ENCODE results near the gene DPY19L3.

GRCh38 chr19:32358321-32358720 lies 47.2 kb upstream of the DPY19L3 start:
- TF ChIP-seq, protein P1, sequence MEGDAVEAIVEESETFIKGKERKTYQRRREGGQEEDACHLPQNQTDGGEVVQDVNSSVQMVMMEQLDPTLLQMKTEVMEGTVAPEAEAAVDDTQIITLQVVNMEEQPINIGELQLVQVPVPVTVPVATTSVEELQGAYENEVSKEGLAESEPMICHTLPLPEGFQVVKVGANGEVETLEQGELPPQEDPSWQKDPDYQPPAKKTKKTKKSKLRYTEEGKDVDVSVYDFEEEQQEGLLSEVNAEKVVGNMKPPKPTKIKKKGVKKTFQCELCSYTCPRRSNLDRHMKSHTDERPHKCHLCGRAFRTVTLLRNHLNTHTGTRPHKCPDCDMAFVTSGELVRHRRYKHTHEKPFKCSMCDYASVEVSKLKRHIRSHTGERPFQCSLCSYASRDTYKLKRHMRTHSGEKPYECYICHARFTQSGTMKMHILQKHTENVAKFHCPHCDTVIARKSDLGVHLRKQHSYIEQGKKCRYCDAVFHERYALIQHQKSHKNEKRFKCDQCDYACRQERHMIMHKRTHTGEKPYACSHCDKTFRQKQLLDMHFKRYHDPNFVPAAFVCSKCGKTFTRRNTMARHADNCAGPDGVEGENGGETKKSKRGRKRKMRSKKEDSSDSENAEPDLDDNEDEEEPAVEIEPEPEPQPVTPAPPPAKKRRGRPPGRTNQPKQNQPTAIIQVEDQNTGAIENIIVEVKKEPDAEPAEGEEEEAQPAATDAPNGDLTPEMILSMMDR (IDR thresholded peaks at IDR 0.05; ENCODE audit: poor library complexity, severe bottlenecking): no peak
- TF ChIP-seq POLR2AphosphoS5 (IDR thresholded peaks at IDR 0.05) (no peak), SMC3 (conservative IDR thresholded peaks at IDR 0.05; ENCODE audit: poor library complexity) (no peak)

All from neural cell (in vitro differentiated cells).